Hepatocyte (in vitro differentiated cells): ENCODE data around the gene PXN.

Experiments used
- EZH2 ChIP-seq: fragments of 200-600 bp; sonication (generic); IDR thresholded peaks from 2 replicates; pipeline ENCODE4 v1.6.1; 2016; ENCODE audit warnings: antibody characterized with exemption, mild to moderate bottlenecking, borderline replicate concordance
- TF ChIP-seq, protein P1 (sequence below): fragments of 200-600 bp; sonication (generic); IDR thresholded peaks from 2 replicates; pipeline ENCODE4 v1.5.1; 2016; ENCODE audit warnings: antibody characterized with exemption, mild to moderate bottlenecking; ENCODE audit not compliant: poor library complexity

DNA sequence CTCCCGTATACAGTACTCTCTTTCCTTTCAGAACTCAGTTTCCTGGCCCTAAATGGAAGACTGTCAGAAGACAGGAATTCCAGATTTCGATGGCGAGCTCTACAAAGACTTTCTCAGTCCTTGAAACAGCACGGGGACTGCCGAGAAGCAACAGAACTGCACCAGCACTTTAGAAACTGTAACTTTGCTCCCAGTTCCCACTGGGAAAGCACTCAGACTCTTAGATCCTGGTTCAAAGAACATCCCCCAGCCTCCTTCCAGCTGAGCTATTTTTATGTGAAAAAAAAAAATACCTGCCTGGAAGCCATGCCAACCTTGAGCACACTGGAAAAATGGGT lies 1.8 kb downstream of the PXN start:
- TF ChIP-seq, protein P1, sequence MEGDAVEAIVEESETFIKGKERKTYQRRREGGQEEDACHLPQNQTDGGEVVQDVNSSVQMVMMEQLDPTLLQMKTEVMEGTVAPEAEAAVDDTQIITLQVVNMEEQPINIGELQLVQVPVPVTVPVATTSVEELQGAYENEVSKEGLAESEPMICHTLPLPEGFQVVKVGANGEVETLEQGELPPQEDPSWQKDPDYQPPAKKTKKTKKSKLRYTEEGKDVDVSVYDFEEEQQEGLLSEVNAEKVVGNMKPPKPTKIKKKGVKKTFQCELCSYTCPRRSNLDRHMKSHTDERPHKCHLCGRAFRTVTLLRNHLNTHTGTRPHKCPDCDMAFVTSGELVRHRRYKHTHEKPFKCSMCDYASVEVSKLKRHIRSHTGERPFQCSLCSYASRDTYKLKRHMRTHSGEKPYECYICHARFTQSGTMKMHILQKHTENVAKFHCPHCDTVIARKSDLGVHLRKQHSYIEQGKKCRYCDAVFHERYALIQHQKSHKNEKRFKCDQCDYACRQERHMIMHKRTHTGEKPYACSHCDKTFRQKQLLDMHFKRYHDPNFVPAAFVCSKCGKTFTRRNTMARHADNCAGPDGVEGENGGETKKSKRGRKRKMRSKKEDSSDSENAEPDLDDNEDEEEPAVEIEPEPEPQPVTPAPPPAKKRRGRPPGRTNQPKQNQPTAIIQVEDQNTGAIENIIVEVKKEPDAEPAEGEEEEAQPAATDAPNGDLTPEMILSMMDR, result no peak
- TF ChIP-seq EZH2, result no peak
